RWPE2 (cell line): ENCODE data around the gene MPV17L2.
"Not testable (repeated sequence)": the region's sequence is repeated elsewhere in the genome, so short reads cannot be mapped to it uniquely, and the experiment has no call there.

Experiments
- ATAC-seq: fragments of 200-7000 bp; cut with Tn5 transposase; 3 replicates; pipeline ENCODE4 v1.9.1; 2021; ENCODE audit warnings: low read depth
- DNase-seq: peaks from one replicate; pipeline ENCODE4 v3.0.0-alpha.2; 2020; ENCODE audit warnings: low spot score
- H3K27ac ChIP-seq: fragments of 450-650 bp; 2 replicates; pipeline ENCODE4 v1.5.1; 2017; ENCODE audit warnings: mild to moderate bottlenecking; ENCODE audit not compliant: poor library complexity, severe bottlenecking
- H3K27me3 ChIP-seq: fragments of 250-450 bp; sonication (Bioruptor Pico); 2 replicates; pipeline ENCODE4 v1.5.1; 2021; ENCODE audit warnings: mild to moderate bottlenecking, moderate library complexity; ENCODE audit not compliant: insufficient read depth, poor library complexity, severe bottlenecking
- H3K36me3 ChIP-seq: fragments of 250-450 bp; sonication (Bioruptor Pico); 2 replicates; pipeline ENCODE4 v1.5.1; 2020; ENCODE audit warnings: low read depth, mild to moderate bottlenecking, moderate library complexity
- H3K4me1 ChIP-seq: fragments of 250-450 bp; sonication (Bioruptor Pico); 2 replicates; pipeline ENCODE4 v1.5.1; 2021; ENCODE audit warnings: mild to moderate bottlenecking, moderate library complexity; ENCODE audit not compliant: insufficient read depth, poor library complexity, severe bottlenecking
- H3K4me3 ChIP-seq: fragments of 250-450 bp; sonication (Bioruptor Pico); 2 replicates; pipeline ENCODE4 v1.5.1; 2021; ENCODE audit warnings: mild to moderate bottlenecking, moderate library complexity; ENCODE audit not compliant: severe bottlenecking
- H3K9me3 ChIP-seq: fragments of 250-450 bp; sonication (Bioruptor Pico); 2 replicates; pipeline ENCODE4 v1.5.1; 2021; ENCODE audit warnings: mild to moderate bottlenecking, moderate library complexity; ENCODE audit not compliant: severe bottlenecking
- CTCF ChIP-seq: fragments of 450-650 bp; IDR thresholded peaks from one replicate; pipeline ENCODE4 v1.5.1; 2017; ENCODE audit warnings: mild to moderate bottlenecking, moderate library complexity; ENCODE audit not compliant: poor library complexity, severe bottlenecking

The MPV17L2 gene

DNA sequence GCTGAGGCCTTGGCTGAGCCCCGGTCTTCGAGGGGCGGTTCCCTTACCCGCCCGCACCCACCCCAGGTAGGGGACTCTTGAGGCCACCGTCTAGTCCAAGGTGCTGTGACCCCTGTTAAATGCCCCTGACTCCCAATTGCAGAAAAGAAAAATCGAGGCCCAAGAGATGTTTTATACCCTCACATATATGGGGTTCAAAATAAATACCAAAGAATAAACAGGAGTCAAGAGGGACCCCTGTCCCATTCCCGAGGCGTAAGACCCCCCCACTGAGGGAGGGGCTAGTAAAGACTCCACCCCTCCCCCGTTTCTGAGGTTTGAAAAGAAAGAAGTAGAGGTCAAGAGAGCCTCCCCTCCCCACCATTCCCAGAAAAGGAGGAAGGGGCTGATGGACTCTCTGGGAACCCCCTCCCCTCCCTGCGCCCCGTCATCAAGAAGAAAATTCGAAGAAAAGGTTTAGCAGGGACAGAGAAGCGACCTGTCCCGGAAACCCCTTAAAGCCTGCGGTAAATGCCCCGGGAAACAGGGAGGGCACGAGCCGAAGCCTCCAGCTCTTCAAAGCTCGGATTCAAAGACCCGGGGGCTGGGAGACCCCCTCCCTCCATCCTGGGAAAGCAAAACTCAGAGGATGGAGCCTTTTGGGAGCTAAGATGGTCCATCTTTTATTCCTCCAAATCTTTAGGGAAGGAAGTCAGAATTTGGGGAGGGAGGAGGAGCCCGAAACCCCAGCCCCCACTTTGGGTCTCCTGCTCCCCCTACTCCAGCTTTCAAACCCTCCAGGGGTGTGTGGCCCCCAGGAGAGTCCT, 11.6 kb downstream of the MPV17L2 start:
- H3K9me3 ChIP-seq = no peaks in the 10 kb centered on the region
- H3K36me3 ChIP-seq = peaks cover 3% of the 10 kb centered on the region; the same call in 1 of the 2 replicates
- no peak for TF ChIP-seq CTCF
- peak overlapping the region; percentile 52 for H3K4me3 ChIP-seq
- H3K4me1 ChIP-seq = no peaks in the 10 kb centered on the region
- H3K27me3 ChIP-seq = no peaks in the 10 kb centered on the region
- ATAC-seq (peak; percentile 21), DNase-seq (no peak)
- H3K27ac ChIP-seq = peak overlapping the region; percentile 58

DNA sequence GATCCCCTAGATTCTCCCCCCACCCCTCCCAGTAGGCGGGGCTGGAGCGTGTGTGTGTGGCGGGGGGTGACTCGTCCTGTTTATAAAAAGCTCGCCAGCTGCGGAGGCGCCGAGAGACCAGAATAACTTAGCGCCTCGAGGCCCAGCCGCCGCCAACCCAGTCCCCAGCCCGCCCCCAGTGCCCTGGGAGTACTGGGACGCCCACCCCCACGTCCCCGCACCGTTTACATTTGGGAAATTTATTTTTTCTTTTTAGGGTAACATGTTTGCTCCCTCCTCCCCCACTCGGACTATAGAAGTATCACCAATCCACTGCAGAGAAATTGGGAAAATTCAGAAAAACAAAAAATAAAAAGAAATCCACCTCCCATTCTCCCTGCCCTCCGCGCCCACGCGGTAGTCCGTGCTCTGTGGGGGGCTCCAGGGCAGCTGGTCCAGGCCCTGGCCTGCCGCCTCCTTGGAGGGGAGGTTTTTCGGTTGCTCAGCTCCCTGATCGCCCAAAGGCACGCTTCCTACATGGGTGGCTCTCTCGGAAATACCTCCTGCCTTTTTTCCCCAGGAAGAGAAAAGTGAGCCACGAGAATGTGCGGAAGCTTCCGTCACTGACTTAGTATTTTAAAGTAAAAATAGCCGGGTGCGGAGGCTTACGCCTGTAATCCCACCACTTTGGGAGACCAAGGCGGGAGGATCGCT, 12.3 kb downstream of the MPV17L2 start:
- no peak for ATAC-seq
- no peak for DNase-seq

DNA sequence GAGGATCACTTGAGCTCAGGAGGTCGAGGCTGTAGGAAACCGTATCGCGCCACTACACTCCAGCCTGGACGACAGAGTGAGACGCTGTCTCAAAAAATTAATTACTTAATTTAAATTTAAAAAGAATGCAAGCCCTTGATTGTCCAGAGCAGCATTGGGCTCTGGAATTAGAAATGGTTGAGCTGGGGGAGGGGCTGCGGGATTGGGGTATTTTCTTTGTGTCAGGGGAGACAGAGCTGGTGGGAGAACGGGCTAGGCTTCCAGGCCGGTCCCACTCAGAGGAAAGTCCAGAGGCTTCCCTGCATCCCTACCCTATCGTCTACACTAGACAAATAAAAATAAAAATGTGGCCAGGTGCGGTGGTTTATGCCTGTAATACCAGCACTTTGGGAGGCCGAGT, 13.0 kb downstream of the MPV17L2 start:
- H3K9me3 ChIP-seq = no peaks in the 10 kb centered on the region
- no peak for ATAC-seq
- no peaks in the 10 kb centered on the region for H3K4me1 ChIP-seq
- no peak for TF ChIP-seq CTCF
- H3K27ac ChIP-seq = no peak overlapping the region
- no peak for DNase-seq
- H3K36me3 ChIP-seq = peaks cover 3% of the 10 kb centered on the region; the same call in 1 of the 2 replicates
- no peak overlapping the region for H3K4me3 ChIP-seq
- H3K27me3 ChIP-seq = no peaks in the 10 kb centered on the region

More for the DNA sequence above, 12.3 kb downstream of the MPV17L2 start:
- no peak for TF ChIP-seq CTCF
- Histone ChIP-seq H3K27ac (peak overlapping the region; percentile 58), H3K36me3 (peaks cover 3% of the 10 kb centered on the region; the same call in 1 of the 2 replicates), H3K4me1 (no peaks in the 10 kb centered on the region), H3K4me3 (peak overlapping the region; percentile 52), H3K27me3 (no peaks in the 10 kb centered on the region), H3K9me3 (no peaks in the 10 kb centered on the region)

DNA sequence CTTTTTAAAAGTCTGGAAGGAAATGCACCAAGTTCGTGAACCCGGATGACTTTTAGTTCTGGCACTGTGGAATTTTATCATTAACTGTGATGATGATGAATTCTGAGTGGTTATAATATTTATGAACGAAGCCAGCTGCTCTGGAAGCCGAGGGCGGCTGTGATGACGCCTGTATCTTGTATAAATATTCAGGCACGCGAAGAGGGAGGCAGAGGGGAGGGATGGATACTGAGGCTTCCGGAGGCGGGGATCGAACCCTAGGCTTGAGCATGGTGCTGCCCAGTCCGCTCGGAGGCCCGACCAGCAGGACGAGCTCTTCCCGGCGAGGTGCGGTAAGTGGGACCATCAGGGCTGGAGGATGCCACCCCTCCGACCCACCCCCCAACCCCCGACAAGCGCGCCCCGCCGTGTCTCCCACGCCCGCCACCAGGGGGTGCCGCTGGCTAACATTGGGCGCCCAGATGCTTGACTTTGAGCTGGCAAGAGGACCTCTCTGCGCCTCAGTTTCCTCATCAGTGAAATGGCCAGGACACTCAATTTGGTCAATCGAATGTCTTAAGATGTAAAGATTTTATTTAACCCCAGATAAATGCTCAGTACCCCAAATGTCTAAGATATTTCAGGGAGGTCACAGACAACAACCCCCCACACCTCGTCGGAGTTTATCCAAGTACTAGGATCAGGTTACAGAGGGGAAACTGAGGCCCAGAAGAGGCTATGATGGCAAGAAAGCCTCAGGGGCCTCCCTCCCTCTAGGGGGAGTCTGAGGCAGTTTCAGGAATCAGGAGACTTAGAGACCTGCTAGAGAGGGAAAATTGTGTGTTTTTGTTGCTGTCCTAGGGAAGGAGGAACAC, 15.3 kb downstream of the MPV17L2 start:
- Histone ChIP-seq H3K36me3 (no peaks in the 10 kb centered on the region), H3K4me3 (no peak overlapping the region), H3K27ac (no peak overlapping the region), H3K4me1 (no peaks in the 10 kb centered on the region), H3K9me3 (no peaks in the 10 kb centered on the region), H3K27me3 (no peaks in the 10 kb centered on the region)
- TF ChIP-seq CTCF = peak; percentile 82
- no peak for ATAC-seq
- no peak for DNase-seq

DNA sequence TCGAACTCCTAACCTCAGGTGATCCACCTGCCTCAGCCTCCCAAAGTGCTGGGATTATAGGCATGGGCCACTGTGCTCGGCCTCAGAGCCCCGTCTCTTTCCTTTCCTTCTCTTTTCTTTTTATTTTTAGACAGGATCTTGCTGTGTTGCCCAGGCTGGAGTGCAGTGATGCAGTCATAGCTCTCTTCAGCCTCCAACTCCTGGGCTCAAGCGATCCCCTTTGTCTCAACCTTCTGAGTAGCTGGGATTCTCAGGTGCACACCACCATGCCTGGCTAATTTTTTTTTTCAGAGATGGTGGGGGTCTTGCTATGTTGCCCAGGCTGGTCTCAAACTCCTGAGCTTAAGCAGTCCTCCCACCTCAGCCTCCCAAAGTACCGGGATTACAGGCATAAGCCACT, 16.9 kb downstream of the MPV17L2 start:
- not testable (repeated sequence) for DNase-seq, H3K36me3 ChIP-seq, H3K4me1 ChIP-seq, H3K4me3 ChIP-seq, H3K27me3 ChIP-seq, ATAC-seq, H3K9me3 ChIP-seq, H3K27ac ChIP-seq
